SU-DHL-6 (cell line): Measurements from ENCODE around the gene PHPT1.

ENCODE experiments used
- EZH2phosphoT487 ChIP-seq: fragments of 200-600 bp; sonication (generic), shearing (Covaris generic); conservative IDR thresholded peaks from 2 replicates; pipeline ENCODE4 v1.6.1; 2018; ENCODE audit warnings: mild to moderate bottlenecking, antibody characterized with exemption, low read length, moderate library complexity, mixed read lengths
- TF ChIP-seq, protein P1 (sequence below): fragments of 200-600 bp; sonication (generic); IDR thresholded peaks from one replicate; pipeline ENCODE4 v1.5.1; 2017; ENCODE audit warnings: antibody characterized with exemption, mild to moderate bottlenecking, low read length, moderate library complexity; ENCODE audit not compliant: insufficient read depth, poor library complexity, severe bottlenecking

GRCh38 chr9:136849038-136849959 lies at the start of gene PHPT1:
- TF ChIP-seq, protein P1, sequence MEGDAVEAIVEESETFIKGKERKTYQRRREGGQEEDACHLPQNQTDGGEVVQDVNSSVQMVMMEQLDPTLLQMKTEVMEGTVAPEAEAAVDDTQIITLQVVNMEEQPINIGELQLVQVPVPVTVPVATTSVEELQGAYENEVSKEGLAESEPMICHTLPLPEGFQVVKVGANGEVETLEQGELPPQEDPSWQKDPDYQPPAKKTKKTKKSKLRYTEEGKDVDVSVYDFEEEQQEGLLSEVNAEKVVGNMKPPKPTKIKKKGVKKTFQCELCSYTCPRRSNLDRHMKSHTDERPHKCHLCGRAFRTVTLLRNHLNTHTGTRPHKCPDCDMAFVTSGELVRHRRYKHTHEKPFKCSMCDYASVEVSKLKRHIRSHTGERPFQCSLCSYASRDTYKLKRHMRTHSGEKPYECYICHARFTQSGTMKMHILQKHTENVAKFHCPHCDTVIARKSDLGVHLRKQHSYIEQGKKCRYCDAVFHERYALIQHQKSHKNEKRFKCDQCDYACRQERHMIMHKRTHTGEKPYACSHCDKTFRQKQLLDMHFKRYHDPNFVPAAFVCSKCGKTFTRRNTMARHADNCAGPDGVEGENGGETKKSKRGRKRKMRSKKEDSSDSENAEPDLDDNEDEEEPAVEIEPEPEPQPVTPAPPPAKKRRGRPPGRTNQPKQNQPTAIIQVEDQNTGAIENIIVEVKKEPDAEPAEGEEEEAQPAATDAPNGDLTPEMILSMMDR, result no peak
- TF ChIP-seq EZH2phosphoT487, result no peak
